Measurements from ENCODE around the gene C10orf90. TPM values are rescaled to one million over a fixed set of nuclear protein-coding genes. Genes with fewer than 3 reads are reported as not detected.

The C10orf90 gene
- not detected in 2 replicates for total RNA-seq

GRCh38 chr10:126670056-126670894, at the start of gene C10orf90:
Gene C10orf90 (minus strand): TSS chr10:126670693. CDS start chr10:126670480, 213 bp downstream.

DNA sequence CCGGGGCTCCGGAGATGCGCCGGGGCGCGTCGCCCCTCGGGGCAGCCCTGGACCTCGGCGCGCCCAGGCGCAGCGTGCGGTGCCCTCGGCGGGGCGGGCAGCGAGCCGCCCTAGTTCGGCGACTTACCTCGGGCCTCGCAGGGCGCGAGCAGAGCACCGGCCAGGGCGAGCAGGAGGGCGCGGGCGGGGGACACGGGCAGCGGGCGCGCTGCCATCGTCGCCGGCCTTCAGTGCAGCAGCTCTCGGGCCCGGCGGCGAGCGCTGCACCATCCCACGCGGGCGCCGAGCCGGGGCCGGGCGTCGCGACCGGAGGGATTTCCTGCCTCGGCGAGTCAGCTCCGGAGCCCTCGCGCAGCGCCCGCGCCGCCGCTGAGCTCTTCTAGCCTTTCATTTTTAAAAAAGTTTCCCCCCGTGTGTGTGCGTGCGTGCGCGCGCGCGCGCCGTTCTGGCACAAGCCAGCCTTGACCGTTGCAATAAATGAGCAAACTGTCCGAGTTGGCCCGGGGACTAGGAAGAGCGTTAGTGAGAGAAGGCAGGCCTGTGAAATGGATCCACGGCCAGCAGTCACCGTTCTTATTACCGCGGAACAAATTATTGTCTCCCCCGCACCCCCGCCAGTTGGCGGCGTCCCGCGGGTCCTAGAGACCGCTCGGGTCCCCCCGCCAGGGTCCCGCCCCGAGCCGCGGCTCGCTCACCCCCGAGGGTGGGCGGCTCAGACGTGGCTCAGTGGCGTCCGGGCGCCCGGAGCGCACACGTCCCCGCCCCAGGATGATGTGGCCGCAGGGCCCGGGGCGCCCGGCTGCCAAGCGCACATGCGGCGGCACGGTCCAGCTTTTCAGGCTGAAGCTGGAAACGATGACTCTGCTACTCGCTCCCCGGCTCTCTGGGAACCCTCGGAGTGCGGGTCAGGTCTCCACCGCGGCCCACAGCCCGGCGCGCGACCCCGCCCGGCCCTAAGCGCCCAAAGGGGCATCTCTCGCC, 282.3 kb downstream of the C10orf90 start, which contains the start of gene ADAM12:
TSS of gene ADAM12 (minus strand) at position 547 of the 981 bp plus-strand sequence. CDS start at position 215, 332 bp downstream.

Other genes with a start within 250 kb of the C10orf90 start
- 40.0 and 43.1 TPM in 2 replicates for gene DOCK1, start 234.7 kb upstream of the C10orf90 start, total RNA-seq